Uterus (tissue), 4 donors: ENCODE data around the gene ARHGEF6. TPM values are rescaled to one million over a fixed set of nuclear protein-coding genes. Genes with fewer than 3 reads are reported as not detected.

Experiments
- DNase-seq, 2 donors: peaks; one replicate each; pipeline ENCODE4 v3.0.0-alpha.2; 2019 to 2020
- H3K27ac ChIP-seq, 2 donors: fragments of 200-600 bp; sonication (generic); 1 replicate in 1 of 2; 2 replicates in 1 of 2; pipeline ENCODE4 v1.5.1; 2016 to 2018
- H3K27me3 ChIP-seq, 2 donors: fragments of 200-600 bp; sonication (generic); one replicate each; pipeline ENCODE4 v1.5.1; 2018 to 2019; ENCODE audit warnings: control low read depth in 1 of 2
- H3K36me3 ChIP-seq, 2 donors: fragments of 200-600 bp; sonication (generic); one replicate each; pipeline ENCODE4 v1.5.1; 2019; ENCODE audit warnings: control low read depth in 1 of 2
- H3K4me1 ChIP-seq, 2 donors: fragments of 200-600 bp; sonication (generic); one replicate each; pipeline ENCODE4 v1.5.1; 2018 to 2019; ENCODE audit warnings: control low read depth in 1 of 2
- H3K4me3 ChIP-seq, 2 donors: fragments of 200-600 bp; sonication (generic); 1 replicate in 1 of 2; 2 replicates in 1 of 2; pipeline ENCODE4 v1.5.1; 2018 to 2019; ENCODE audit warnings: mild to moderate bottlenecking in 1 of 2
- H3K9me3 ChIP-seq, 2 donors: fragments of 200-600 bp; sonication (generic); one replicate each; pipeline ENCODE4 v1.5.1; 2019; ENCODE audit warnings: control low read depth in 1 of 2
- CTCF ChIP-seq, 4 experiments: fragments of 200-600 bp in 2 of 4; fragments of 450-650 bp in 2 of 4; sonication (generic) in 2 of 4; IDR thresholded peaks; one replicate each; pipeline ENCODE4 v1.5.1; 2016 to 2019; ENCODE audit warnings: antibody characterized with exemption in 4 of 4, mild to moderate bottlenecking in 2 of 4, moderate library complexity in 1 of 4
- POLR2A ChIP-seq, 2 donors: fragments of 450-650 bp; IDR thresholded peaks; one replicate each; pipeline ENCODE4 v1.6.1; 2016; ENCODE audit warnings: antibody characterized with exemption in 2 of 2, mild to moderate bottlenecking in 1 of 2, moderate library complexity in 1 of 2
- intact Hi-C: fragments of 100-400 bp; cut with DNase I; formaldehyde crosslinking; loops from one replicate; pipeline ENCODE4 v1.15.1; 2023; ENCODE audit warnings: low total_unique reads
- total RNA-seq, 4 donors: library from RNA; depleted of rRNA in 3 of 4; stranded (reverse); fragments of >200 nt in 3 of 4; gene quantifications; one replicate each; pipeline versions ENCODE4 v1.1.0 to v1.2.4, GENCODE V29; 2014 to 2023
- donor health status: DM: yes; HTN: yes; CAD: no.

The ARHGEF6 gene
- total RNA-seq, 4 donors from 2014 or later = 19.7 to 26.9 (median 24.7) TPM

GRCh38 chrX:136625246-136625645 lies 155.5 kb downstream of the ARHGEF6 start:
- no peaks in the 10 kb centered on the region for H3K4me1 ChIP-seq
- no peak for DNase-seq
- no peaks in the 10 kb centered on the region for H3K36me3 ChIP-seq
- TF ChIP-seq CTCF (IDR thresholded peaks at IDR 0.05) = no peak
- no peak for TF ChIP-seq POLR2A (IDR thresholded peaks at IDR 0.05)
- no peaks in the 10 kb centered on the region for H3K27me3 ChIP-seq
- no peaks in the 10 kb centered on the region for H3K9me3 ChIP-seq
- H3K4me3 ChIP-seq = no peak overlapping the region
- H3K27ac ChIP-seq = no peak overlapping the region
- intact Hi-C loops = no loop called here

DNA sequence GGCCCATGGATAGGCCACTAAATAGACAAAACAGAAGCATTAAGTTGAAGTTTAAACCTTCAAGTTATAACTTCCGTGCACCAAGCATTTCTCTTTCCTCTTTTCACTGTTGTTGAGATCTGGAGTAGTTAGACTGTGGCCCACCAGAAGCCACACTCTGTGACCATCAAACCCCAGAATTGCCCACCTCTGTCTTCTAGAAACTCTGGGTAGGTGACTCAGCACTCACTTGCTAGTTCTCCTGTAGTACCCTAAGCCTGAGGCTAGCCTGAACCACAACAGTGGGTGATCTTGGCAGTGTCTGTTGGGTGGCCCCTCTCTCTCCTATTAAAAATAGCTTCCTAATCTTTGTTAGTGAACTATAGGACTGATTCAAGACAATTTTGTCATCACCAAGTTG lies 157.3 kb downstream of the ARHGEF6 start:
- no peaks in the 10 kb centered on the region for H3K27me3 ChIP-seq
- H3K4me3 ChIP-seq = no peak overlapping the region
- H3K27ac ChIP-seq = no peak overlapping the region
- intact Hi-C loops = no loop called here
- no peaks in the 10 kb centered on the region for H3K9me3 ChIP-seq
- H3K4me1 ChIP-seq = no peaks in the 10 kb centered on the region
- no peak for DNase-seq
- TF ChIP-seq POLR2A (IDR thresholded peaks at IDR 0.05) (no peak), CTCF (IDR thresholded peaks at IDR 0.05) (no peak)
- H3K36me3 ChIP-seq = no peaks in the 10 kb centered on the region

DNA sequence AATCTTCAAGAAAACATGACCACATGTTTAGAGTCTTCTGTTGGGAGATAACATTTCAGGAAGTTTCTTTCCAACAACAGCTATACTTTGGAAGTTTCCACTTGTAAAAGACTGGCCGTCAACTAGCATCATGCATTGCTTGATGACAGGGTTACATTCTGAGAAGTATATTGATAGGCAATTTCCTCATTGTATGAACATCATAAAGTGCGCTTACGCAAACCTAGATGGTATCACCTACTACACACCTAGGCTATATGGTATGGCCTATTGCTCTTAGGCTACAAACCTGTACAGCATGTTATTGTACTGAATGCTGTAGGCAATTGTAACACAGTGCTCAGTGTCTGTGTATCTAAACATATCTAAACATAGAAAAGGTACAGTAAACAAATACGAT lies 158.2 kb downstream of the ARHGEF6 start:
- TF ChIP-seq POLR2A (IDR thresholded peaks at IDR 0.05) (no peak), CTCF (IDR thresholded peaks at IDR 0.05) (no peak)
- DNase-seq = no peak
- Histone ChIP-seq H3K4me3 (no peak overlapping the region), H3K27me3 (no peaks in the 10 kb centered on the region), H3K27ac (no peak overlapping the region), H3K36me3 (no peaks in the 10 kb centered on the region), H3K9me3 (no peaks in the 10 kb centered on the region), H3K4me1 (no peaks in the 10 kb centered on the region)
- intact Hi-C loops = no loop called here

GRCh38 chrX:136620780-136621179 lies 160.0 kb downstream of the ARHGEF6 start:
- H3K9me3 ChIP-seq = no peaks in the 10 kb centered on the region
- H3K27ac ChIP-seq = no peak overlapping the region
- intact Hi-C loops = no loop called here
- DNase-seq = no peak
- no peaks in the 10 kb centered on the region for H3K36me3 ChIP-seq
- no peaks in the 10 kb centered on the region for H3K4me1 ChIP-seq
- TF ChIP-seq POLR2A (IDR thresholded peaks at IDR 0.05) (no peak), CTCF (IDR thresholded peaks at IDR 0.05) (no peak)
- H3K27me3 ChIP-seq = no peaks in the 10 kb centered on the region
- no peak overlapping the region for H3K4me3 ChIP-seq

DNA sequence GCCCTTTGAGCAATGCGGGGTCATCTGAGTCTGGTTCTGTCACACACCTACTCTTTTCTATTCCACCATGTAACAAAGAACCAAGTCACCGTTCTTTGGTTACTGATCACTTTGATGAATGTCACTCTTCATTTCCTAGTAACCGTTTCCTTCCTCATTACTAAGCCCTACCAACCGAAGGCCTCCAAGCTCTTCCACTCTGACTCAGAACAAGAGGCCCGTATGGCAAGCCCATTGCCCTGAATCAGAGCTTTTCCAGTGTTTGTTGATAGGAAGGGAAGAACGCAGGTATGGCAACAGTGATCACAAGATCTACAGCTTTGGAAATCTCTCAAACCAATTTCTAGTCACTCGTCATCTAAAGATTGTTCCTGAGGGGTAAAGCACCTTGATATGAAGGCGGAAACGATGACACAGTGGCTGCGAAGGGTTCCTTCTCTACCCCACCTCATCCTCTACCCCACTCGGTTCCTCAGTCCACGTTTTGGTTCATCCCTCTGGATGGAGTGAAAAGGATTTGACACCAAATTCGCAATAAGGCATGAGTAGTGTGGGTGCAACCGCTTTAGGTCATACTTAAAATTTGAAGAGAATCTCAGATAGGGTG lies 160.7 kb downstream of the ARHGEF6 start:
- Histone ChIP-seq H3K27ac (no peak overlapping the region), H3K36me3 (no peaks in the 10 kb centered on the region), H3K27me3 (no peaks in the 10 kb centered on the region), H3K4me3 (no peak overlapping the region), H3K9me3 (no peaks in the 10 kb centered on the region), H3K4me1 (no peaks in the 10 kb centered on the region)
- no peak for DNase-seq
- intact Hi-C loops = no loop called here
- TF ChIP-seq POLR2A (IDR thresholded peaks at IDR 0.05) (no peak), CTCF (IDR thresholded peaks at IDR 0.05) (no peak)
